Upper lobe of left lung (tissue), 6 donors: ENCODE measurements around the gene NBEA. TPM values are rescaled to one million over a fixed set of nuclear protein-coding genes. Genes with fewer than 3 reads are reported as not detected.

Experiments
- ATAC-seq, 2 donors: fragments of 200-7000 bp; cut with Tn5 transposase; one replicate each; pipeline ENCODE4 v1.9.1; 2022; ENCODE audit warnings: mild to moderate bottlenecking in 2 of 2, moderate library complexity in 2 of 2; ENCODE audit not compliant: low FRiP score in 2 of 2
- DNase-seq, 2 donors: peaks; one replicate each; pipeline ENCODE4 v3.0.0-alpha.2; 2019 to 2020
- H3K27ac ChIP-seq, 4 donors: fragments of 200-600 bp; sonication (generic); one replicate each; pipeline ENCODE4 v1.5.1; 2016 to 2019
- H3K27me3 ChIP-seq, 4 donors: fragments of 200-600 bp; sonication (generic); one replicate each; pipeline ENCODE4 v1.5.1; 2017 to 2019
- H3K36me3 ChIP-seq, 4 donors: fragments of 200-600 bp; sonication (generic); one replicate each; pipeline ENCODE4 v1.5.1; 2016 to 2019
- H3K4me1 ChIP-seq, 4 donors: fragments of 200-600 bp; sonication (generic); one replicate each; pipeline ENCODE4 v1.5.1; 2018 to 2019
- H3K4me3 ChIP-seq, 4 donors: fragments of 200-600 bp; sonication (generic); one replicate each; pipeline ENCODE4 v1.5.1; 2017 to 2019; ENCODE audit warnings: mild to moderate bottlenecking in 2 of 4, moderate library complexity in 1 of 4
- H3K9me3 ChIP-seq, 4 donors: fragments of 200-600 bp; sonication (generic); one replicate each; pipeline ENCODE4 v1.5.1; 2018 to 2019
- CTCF ChIP-seq, 6 experiments: fragments of 450-650 bp in 4 of 6; fragments of 200-600 bp in 2 of 6; sonication (generic) in 2 of 6; IDR thresholded peaks; one replicate each; pipeline ENCODE4 v1.5.1; 2016 to 2019; ENCODE audit warnings: antibody characterized with exemption in 6 of 6
- EP300 ChIP-seq, 4 donors: sonication (generic); formaldehyde crosslinking; IDR thresholded peaks; one replicate each; pipeline ENCODE4 v1.5.1; 2017; ENCODE audit warnings: antibody characterized with exemption in 4 of 4, control low read depth in 2 of 4
- POLR2A ChIP-seq, 4 donors: fragments of 450-650 bp; IDR thresholded peaks; one replicate each; pipeline ENCODE4 v1.5.1; 2016 to 2017; ENCODE audit warnings: antibody characterized with exemption in 4 of 4, mild to moderate bottlenecking in 2 of 4
- POLR2AphosphoS5 ChIP-seq, 2 donors: sonication (generic); formaldehyde crosslinking; IDR thresholded peaks; one replicate each; pipeline ENCODE4 v1.5.1; 2017; ENCODE audit warnings: antibody characterized with exemption in 2 of 2
- WGBS, 2 donors: methylation state at CpG; one replicate each; pipeline ENCODE4 v1.1.5; 2017 to 2018; 5-methylcytosine and 5-hydroxymethylcytosine counted together
- total RNA-seq, 6 donors: library from RNA; depleted of rRNA in 4 of 6; stranded (reverse); fragments of >200 nt in 4 of 6; gene quantifications; one replicate each; pipeline versions ENCODE4 v1.1.0 to v1.2.1, GENCODE V29; 2016 to 2021
- donor health status: DM: no; HTN: no; CAD: no; lungs with moderate emphysema.
- donor health status: DM: no; HTN: yes; CAD: no; lungs with severe emphysema.

Gene NBEA
- total RNA-seq, 6 donors from 2014 or later: 2.7 to 21.4 (median 5.5) TPM

- Histone ChIP-seq H3K27me3 (no peaks in the 10 kb centered on the region), H3K9me3 (no peaks in the 10 kb centered on the region), H3K36me3 (no peaks in the 10 kb centered on the region), H3K4me1 (no peaks in the 10 kb centered on the region), H3K4me3 (no peak overlapping the region), H3K27ac (no peak overlapping the region)
- 40 to 49% methylated on average over 13 of the region's 13 CpGs for WGBS, 2 donors
- ATAC-seq (peak in 1 of 2 donors; percentile 40), DNase-seq (no peak)
- TF ChIP-seq POLR2AphosphoS5 (IDR thresholded peaks at IDR 0.05) (no peak), CTCF (IDR thresholded peaks at IDR 0.05) (no peak), POLR2A (IDR thresholded peaks at IDR 0.05) (no peak), EP300 (IDR thresholded peaks at IDR 0.05) (no peak)
Observed at GRCh38 chr13:35699825-35700510, 757.9 kb downstream of the NBEA start.

DNA sequence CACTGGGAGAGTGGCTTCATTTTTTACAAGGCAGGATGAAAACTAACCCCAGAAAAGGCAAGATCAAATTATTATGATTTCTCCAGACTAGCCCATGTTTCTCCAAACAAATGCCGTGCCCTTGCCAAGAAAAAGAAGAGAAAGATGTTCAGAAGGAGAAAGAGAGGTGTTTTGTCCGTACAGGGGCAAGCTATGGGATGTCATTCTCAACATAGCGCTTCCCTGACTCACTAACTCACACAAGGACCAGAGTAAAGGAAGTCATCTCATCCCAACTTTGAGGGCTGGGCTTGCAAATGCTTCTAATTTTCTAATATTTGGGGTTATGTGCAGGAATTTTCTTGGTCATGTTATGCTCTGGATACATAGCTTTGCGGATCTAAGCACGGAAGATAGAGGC is 758.6 kb downstream of the NBEA start:
- 82 to 89% methylated on average over 5 of the region's 5 CpGs for WGBS, 2 donors
- no peak for ATAC-seq

DNA sequence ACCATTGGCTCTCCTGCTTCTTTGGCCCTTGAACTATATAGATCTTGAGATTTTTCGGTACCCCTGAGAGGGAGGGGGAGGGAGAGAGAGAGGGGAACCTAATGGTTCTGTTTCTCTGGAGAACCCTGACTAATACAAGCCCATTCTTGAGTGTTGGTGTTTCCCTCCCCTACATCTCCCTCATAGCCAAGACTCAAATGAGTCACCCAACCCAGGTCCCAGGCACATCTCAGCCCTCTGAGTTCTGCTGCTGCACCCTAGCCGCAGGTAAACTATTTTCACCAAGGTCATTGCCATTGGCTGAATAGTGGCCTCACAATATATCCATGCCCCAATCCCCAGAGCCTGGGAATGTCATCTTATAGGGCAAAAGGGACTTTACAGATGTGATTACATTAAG is 760.2 kb downstream of the NBEA start:
- 87 to 88% methylated on average over 2 of the region's 2 CpGs for WGBS, 2 donors
- Histone ChIP-seq H3K9me3 (no peaks in the 10 kb centered on the region), H3K36me3 (no peaks in the 10 kb centered on the region), H3K4me3 (no peak overlapping the region), H3K4me1 (no peaks in the 10 kb centered on the region), H3K27ac (no peak overlapping the region), H3K27me3 (no peaks in the 10 kb centered on the region)
- DNase-seq (no peak), ATAC-seq (no peak)
- no peak for TF ChIP-seq EP300 (IDR thresholded peaks at IDR 0.05)
- no peak for TF ChIP-seq POLR2A (IDR thresholded peaks at IDR 0.05)
- no peak for TF ChIP-seq CTCF (IDR thresholded peaks at IDR 0.05)
- no peak for TF ChIP-seq POLR2AphosphoS5 (IDR thresholded peaks at IDR 0.05)

More for the DNA sequence above, 758.6 kb downstream of the NBEA start:
- Histone ChIP-seq H3K9me3 (no peaks in the 10 kb centered on the region), H3K4me1 (no peaks in the 10 kb centered on the region), H3K36me3 (no peaks in the 10 kb centered on the region), H3K27me3 (no peaks in the 10 kb centered on the region), H3K4me3 (no peak overlapping the region), H3K27ac (no peak overlapping the region)
- DNase-seq: no peak
- TF ChIP-seq POLR2A (IDR thresholded peaks at IDR 0.05) (no peak), CTCF (IDR thresholded peaks at IDR 0.05) (no peak), POLR2AphosphoS5 (IDR thresholded peaks at IDR 0.05) (no peak), EP300 (IDR thresholded peaks at IDR 0.05) (no peak)

DNA sequence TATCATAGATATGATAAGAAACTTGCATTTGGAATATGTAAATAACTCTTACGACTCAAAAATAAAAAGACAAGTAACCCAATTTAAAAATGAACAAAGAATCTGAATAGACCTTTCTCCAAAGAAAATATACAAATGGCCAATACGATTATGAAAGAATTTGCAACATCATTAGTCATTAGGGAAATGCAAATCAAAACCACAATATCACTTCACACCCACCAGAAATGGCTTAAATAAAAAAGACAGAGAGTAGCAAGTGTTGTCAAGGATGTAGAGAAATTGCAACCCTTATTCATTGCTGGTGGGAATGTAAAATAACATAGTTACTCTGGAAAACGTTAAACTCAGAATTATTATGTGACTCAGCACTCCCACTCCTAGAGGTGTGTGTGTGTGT is 761.0 kb downstream of the NBEA start:
- no peaks in the 10 kb centered on the region for H3K9me3 ChIP-seq
- no peak for TF ChIP-seq EP300 (IDR thresholded peaks at IDR 0.05)
- no peak for TF ChIP-seq POLR2AphosphoS5 (IDR thresholded peaks at IDR 0.05)
- TF ChIP-seq POLR2A (IDR thresholded peaks at IDR 0.05): no peak
- TF ChIP-seq CTCF (IDR thresholded peaks at IDR 0.05): no peak
- H3K4me1 ChIP-seq: no peaks in the 10 kb centered on the region
- H3K36me3 ChIP-seq: no peaks in the 10 kb centered on the region
- 72 to 75% methylated on average over 3 of the region's 3 CpGs for WGBS, 2 donors
- no peak overlapping the region for H3K27ac ChIP-seq
- H3K27me3 ChIP-seq: no peaks in the 10 kb centered on the region
- DNase-seq (no peak), ATAC-seq (no peak)
- H3K4me3 ChIP-seq: no peak overlapping the region

GRCh38 chr13:35704331-35704730 is 762.3 kb downstream of the NBEA start:
- no peaks in the 10 kb centered on the region for H3K36me3 ChIP-seq
- H3K27ac ChIP-seq: no peak overlapping the region
- no peak overlapping the region for H3K4me3 ChIP-seq
- no peak for TF ChIP-seq CTCF (IDR thresholded peaks at IDR 0.05)
- no peak for TF ChIP-seq EP300 (IDR thresholded peaks at IDR 0.05)
- TF ChIP-seq POLR2A (IDR thresholded peaks at IDR 0.05): no peak
- TF ChIP-seq POLR2AphosphoS5 (IDR thresholded peaks at IDR 0.05): no peak
- DNase-seq (no peak), ATAC-seq (no peak)
- H3K27me3 ChIP-seq: no peaks in the 10 kb centered on the region
- no peaks in the 10 kb centered on the region for H3K4me1 ChIP-seq
- WGBS, 2 donors: 76 to 79% methylated on average over 1 of the region's 1 CpG
- H3K9me3 ChIP-seq: no peaks in the 10 kb centered on the region
